ENCODE results near the gene RNF175.

RNF175 gene

GRCh38 chr4:153759407-153760316, at the start of gene RNF175:
Gene RNF175 (minus strand): TSS chr4:153760024. CDS start chr4:153759862, 162 bp downstream.
- Histone ChIP-seq H3K27ac (no peak within 1 kb of the TSS), H3K4me3 (peak within 1 kb of the TSS; percentile 72)
- no peak for DNase-seq (ENCODE audit: low spot score)
- no peak for TF ChIP-seq CTCF (IDR thresholded peaks at IDR 0.05)

- H3K4me3 ChIP-seq = no peak overlapping the region
- H3K27ac ChIP-seq = no peak overlapping the region
- no peak for TF ChIP-seq CTCF (IDR thresholded peaks at IDR 0.05)
- no peak for DNase-seq (ENCODE audit: low spot score)
Observed at GRCh38 chr4:153809307-153809706, 49.5 kb upstream of the RNF175 start.

GRCh38 chr4:153808175-153808574, 48.4 kb upstream of the RNF175 start:
- Histone ChIP-seq H3K4me3 (no peak overlapping the region), H3K27ac (no peak overlapping the region)
- no peak for TF ChIP-seq CTCF (IDR thresholded peaks at IDR 0.05)
- DNase-seq (ENCODE audit: low spot score) = no peak

GRCh38 chr4:153806073-153806472, 46.2 kb upstream of the RNF175 start:
- Histone ChIP-seq H3K4me3 (no peak overlapping the region), H3K27ac (no peak overlapping the region)
- TF ChIP-seq CTCF (IDR thresholded peaks at IDR 0.05) = no peak
- DNase-seq (ENCODE audit: low spot score) = no peak

GRCh38 chr4:153804722-153805121, 44.9 kb upstream of the RNF175 start:
- Histone ChIP-seq H3K27ac (no peak overlapping the region), H3K4me3 (no peak overlapping the region)
- DNase-seq (ENCODE audit: low spot score) = no peak
- no peak for TF ChIP-seq CTCF (IDR thresholded peaks at IDR 0.05)

- no peak overlapping the region for H3K27ac ChIP-seq
- no peak for TF ChIP-seq CTCF (IDR thresholded peaks at IDR 0.05)
Observed at GRCh38 chr4:153799694-153800074, 39.9 kb upstream of the RNF175 start.

More at GRCh38 chr4:153799694-153800074, 39.9 kb upstream of the RNF175 start:
- H3K4me3 ChIP-seq = no peak overlapping the region
- DNase-seq (ENCODE audit: low spot score) = no peak

Data from coronary artery (tissue), 2 donors.